IMR-90 (cell line): Measurements from ENCODE around the gene ZDHHC22. TPM values are rescaled to one million over a fixed set of nuclear protein-coding genes. Genes with fewer than 3 reads are reported as not detected.

Experiments used
- ATAC-seq: fragments of 200-7000 bp; cut with Tn5 transposase; 2 replicates; pipeline ENCODE4 v1.9.1; 2020; ENCODE audit warnings: low read depth, mild to moderate bottlenecking, moderate library complexity
- BruUV-seq: library from RNA; stranded (reverse); fragments of 400-500 nt; replicated peaks from 2 replicates; lab custom pipeline; 2021; lab: Mats Ljungman, UMichigan
- CTCF ChIA-PET: fragments of 300-600 bp; formaldehyde crosslinking; extraction: SDS; loops from one replicate; lab custom pipeline; 2021; ENCODE audit warnings: antibody characterized with exemption; lab: Yijun Ruan, JAX
- POLR2A ChIA-PET: fragments of 300-600 bp; sonication (Branson Sonifier 250); formaldehyde crosslinking; loops from one replicate; lab custom pipeline; 2022; ENCODE audit warnings: antibody characterized with exemption; ENCODE audit not compliant: unreplicated experiment; lab: Charles Lee
- DNase-seq: peaks from one replicate; pipeline ENCODE4 v3.0.0; 2013
- H2AFZ ChIP-seq: replicated peaks from 2 replicates; pipeline ENCODE3; 2013; ENCODE audit warnings: low read length, mild to moderate bottlenecking; ENCODE audit not compliant: poor library complexity
- H2AK5ac ChIP-seq: 2 replicates; pipeline ENCODE4 v1.6.1; 2013; ENCODE audit warnings: low read depth, low read length, inconsistent platforms
- H2AK9ac ChIP-seq: replicated peaks from 2 replicates; pipeline ENCODE3; 2013; ENCODE audit warnings: mild to moderate bottlenecking, low read depth, low read length, moderate library complexity; ENCODE audit not compliant: poor library complexity
- H2BK120ac ChIP-seq: 2 replicates; pipeline ENCODE4 v1.6.1; 2013; ENCODE audit warnings: low read depth, low read length, inconsistent platforms
- H2BK15ac ChIP-seq: 3 replicates; pipeline ENCODE4 v1.6.1; 2013; ENCODE audit warnings: low read depth, low read length, inconsistent platforms
- H2BK20ac ChIP-seq: 2 replicates; pipeline ENCODE4 v1.6.1; 2013; ENCODE audit warnings: low read depth, mild to moderate bottlenecking, inconsistent platforms, low read length, moderate library complexity
- H2BK5ac ChIP-seq: 2 replicates; pipeline ENCODE4 v1.6.1; 2013; ENCODE audit warnings: mild to moderate bottlenecking, low read depth, low read length, inconsistent platforms; ENCODE audit not compliant: poor library complexity, severe bottlenecking
- H3K14ac ChIP-seq: replicated peaks from 2 replicates; pipeline ENCODE4 v1.6.1; 2013; ENCODE audit warnings: low read depth, low read length, inconsistent platforms
- H3K18ac ChIP-seq: 2 replicates; pipeline ENCODE4 v1.6.1; 2013; ENCODE audit warnings: low read depth, low read length, control low read depth
- H3K23ac ChIP-seq: 2 replicates; pipeline ENCODE4 v1.6.1; 2013; ENCODE audit warnings: low read depth, low read length, inconsistent platforms
- H3K27ac ChIP-seq: 2 replicates; pipeline ENCODE4 v1.5.1; 2013; ENCODE audit warnings: mild to moderate bottlenecking, control low read depth, low read length; ENCODE audit not compliant: insufficient read depth
- H3K27me3 ChIP-seq: 2 replicates; pipeline ENCODE4 v1.6.1; 2013; ENCODE audit warnings: low read length; ENCODE audit not compliant: control insufficient read depth, insufficient read depth
- H3K36me3 ChIP-seq: 2 replicates; pipeline ENCODE4 v1.6.1; 2013; ENCODE audit warnings: low read length, mixed read lengths; ENCODE audit not compliant: control insufficient read depth, insufficient read depth
- H3K4ac ChIP-seq: 2 replicates; pipeline ENCODE4 v1.6.1; 2013; ENCODE audit warnings: low read depth, low read length, inconsistent platforms
- H3K4me1 ChIP-seq: 2 replicates; pipeline ENCODE4 v1.6.1; 2013; ENCODE audit warnings: low read length, mixed read lengths; ENCODE audit not compliant: control insufficient read depth, insufficient read depth
- H3K4me2 ChIP-seq: 2 replicates; pipeline ENCODE4 v1.6.1; 2013; ENCODE audit warnings: low read depth, mild to moderate bottlenecking, control low read depth, low read length, moderate library complexity
- H3K4me3 ChIP-seq: 2 replicates; pipeline ENCODE4 v1.5.1; 2013; ENCODE audit warnings: low read depth, mild to moderate bottlenecking, control low read depth, low read length, moderate library complexity; ENCODE audit not compliant: insufficient read depth
- H3K56ac ChIP-seq: 2 replicates; pipeline ENCODE4 v1.6.1; 2013; ENCODE audit warnings: low read length, inconsistent platforms; ENCODE audit not compliant: insufficient read depth; ENCODE audit errors: extremely low read depth
- H3K79me1 ChIP-seq, 2 experiments: 2 replicates each; pipeline ENCODE4 v1.6.1; 2013; ENCODE audit warnings: low read length in 2 of 2, inconsistent platforms in 1 of 2, low read depth in 1 of 2
- H3K9ac ChIP-seq: 2 replicates; pipeline ENCODE4 v1.6.1; 2013; ENCODE audit warnings: low read depth, low read length, control low read depth
- H3K9me1 ChIP-seq: 2 replicates; pipeline ENCODE4 v1.6.1; 2013; ENCODE audit warnings: low read length, inconsistent platforms; ENCODE audit not compliant: insufficient read depth
- H3K9me3 ChIP-seq: 2 replicates; pipeline ENCODE4 v1.6.1; 2013; ENCODE audit warnings: low read length; ENCODE audit not compliant: control insufficient read depth, insufficient read depth
- H4K20me1 ChIP-seq: 2 replicates; pipeline ENCODE4 v1.6.1; 2013; ENCODE audit warnings: low read length, inconsistent platforms; ENCODE audit not compliant: insufficient read depth
- H4K5ac ChIP-seq: 2 replicates; pipeline ENCODE4 v1.6.1; 2013; ENCODE audit warnings: mild to moderate bottlenecking, low read depth, low read length, control low read depth
- H4K8ac ChIP-seq, 2 experiments: 2 replicates each; pipeline ENCODE4 v1.6.1; 2013; ENCODE audit warnings: low read depth in 2 of 2, low read length in 2 of 2, control low read depth in 1 of 2, inconsistent platforms in 1 of 2
- H4K91ac ChIP-seq: 2 replicates; pipeline ENCODE4 v1.6.1; 2013; ENCODE audit warnings: low read depth, low read length, inconsistent platforms; ENCODE audit not compliant: insufficient read depth
- BHLHE40 ChIP-seq: fragments of 150-350 bp; IDR thresholded peaks from 2 replicates; pipeline ENCODE4 v1.6.1; 2016; ENCODE audit warnings: mild to moderate bottlenecking, low read depth, low read length
- CEBPB ChIP-seq: IDR thresholded peaks from 2 replicates; pipeline ENCODE4 v1.6.1; 2012; ENCODE audit warnings: low read depth, low read length, improper control_type of control experiment
- CHD1 ChIP-seq: IDR thresholded peaks from 2 replicates; pipeline ENCODE4 v1.6.1; 2012; ENCODE audit warnings: low read depth, low read length, improper control_type of control experiment
- FOS ChIP-seq: fragments of 150-350 bp; IDR thresholded peaks from 2 replicates; pipeline ENCODE4 v1.6.1; 2016; ENCODE audit warnings: low read depth, low read length
- MAFK ChIP-seq: IDR thresholded peaks from 2 replicates; pipeline ENCODE4 v1.6.1; 2012; ENCODE audit warnings: low read depth, low read length, improper control_type of control experiment
- MAZ ChIP-seq: IDR thresholded peaks from 2 replicates; pipeline ENCODE4 v1.6.1; 2012; ENCODE audit warnings: low read depth, mild to moderate bottlenecking, low read length, improper control_type of control experiment, moderate library complexity, borderline replicate concordance
- MXI1 ChIP-seq: IDR thresholded peaks from 2 replicates; pipeline ENCODE4 v1.6.1; 2012; ENCODE audit warnings: low read depth, mild to moderate bottlenecking, low read length, moderate library complexity, borderline replicate concordance
- NFE2L2 ChIP-seq: fragments of 150-350 bp; IDR thresholded peaks from 2 replicates; pipeline ENCODE4 v1.6.1; 2016; ENCODE audit warnings: low read depth, mild to moderate bottlenecking, low read length
- POLR2A ChIP-seq: IDR thresholded peaks from 2 replicates; pipeline ENCODE4 v1.6.1; 2012; ENCODE audit warnings: mild to moderate bottlenecking, low read depth, low read length
- RAD21 ChIP-seq: IDR thresholded peaks from 2 replicates; pipeline ENCODE4 v1.6.1; 2012; ENCODE audit warnings: low read length, improper control_type of control experiment
- RCOR1 ChIP-seq: IDR thresholded peaks from 2 replicates; pipeline ENCODE4 v1.6.1; 2012; ENCODE audit warnings: mild to moderate bottlenecking, low read length, improper control_type of control experiment; ENCODE audit not compliant: insufficient replicate concordance
- SMC3 ChIP-seq: fragments of 150-350 bp; IDR thresholded peaks from 2 replicates; pipeline ENCODE4 v1.6.1; 2016; ENCODE audit warnings: low read depth, mild to moderate bottlenecking, antibody characterized with exemption, low read length, moderate library complexity
- WGBS, 2 experiments: methylation state at CpG; one replicate each; pipeline versions ENCODE4 v1.1.5 to v1.1.7; 2013; ENCODE audit warnings: missing lambda C conversion rate in 2 of 2; ENCODE audit not compliant: insufficient read length in 1 of 2; ENCODE audit errors: extremely low coverage in 2 of 2; 5-methylcytosine and 5-hydroxymethylcytosine counted together
- dilution Hi-C: fragments of 300-500 bp; cut with HindIII; formaldehyde crosslinking; loops from one replicate; pipeline ENCODE4 v1.14.3; 2018; ENCODE audit warnings: low sequenced_read_pairs; ENCODE audit not compliant: unreplicated experiment
- in situ Hi-C: fragments of 300-500 bp; cut with MboI; formaldehyde crosslinking; loops from 3 replicates; pipeline ENCODE4 v1.14.3; 2019; ENCODE audit warnings: low sequenced_read_pairs, inconsistent platforms, mixed read lengths
- intact Hi-C: fragments of 100-400 bp; cut with micrococcal nuclease; formaldehyde crosslinking; loops from 2 replicates; pipeline ENCODE4 v1.10.0; 2022
- polyA plus RNA-seq, 3 experiments: library from polyadenylated mRNA; depleted of rRNA; stranded (reverse); fragments of >200 nt; gene quantifications; 2 replicates each; pipeline ENCODE4 v1.2.3, GENCODE V29; 2012; ENCODE audit warnings: low replicate concordance in 1 of 3
- total RNA-seq: library from RNA; depleted of rRNA; stranded (reverse); fragments of >200 nt; gene quantifications from 2 replicates; pipeline ENCODE4 v1.2.3, GENCODE V29; 2012
- TF ChIP-seq, protein P1 (sequence below): fragments of 150-350 bp; IDR thresholded peaks from 2 replicates; pipeline ENCODE4 v1.6.1; 2016; ENCODE audit warnings: low read depth, mild to moderate bottlenecking, low read length, moderate library complexity, borderline replicate concordance
- TF ChIP-seq, protein P2 (sequence below): conservative IDR thresholded peaks from 2 replicates; pipeline ENCODE4 v1.5.1; 2012; ENCODE audit warnings: mild to moderate bottlenecking, low read depth, low read length, improper control_type of control experiment
- TF ChIP-seq, protein P3 (sequence below): fragments of 150-350 bp; IDR thresholded peaks from 2 replicates; pipeline ENCODE4 v1.6.1; 2017; ENCODE audit warnings: mild to moderate bottlenecking, antibody characterized with exemption, low read length, low read depth

ZDHHC22 gene
- total and polyA plus RNA-seq, 2 of the 4 experiments (the other 2 are of a cell fraction): not detected

DNA sequence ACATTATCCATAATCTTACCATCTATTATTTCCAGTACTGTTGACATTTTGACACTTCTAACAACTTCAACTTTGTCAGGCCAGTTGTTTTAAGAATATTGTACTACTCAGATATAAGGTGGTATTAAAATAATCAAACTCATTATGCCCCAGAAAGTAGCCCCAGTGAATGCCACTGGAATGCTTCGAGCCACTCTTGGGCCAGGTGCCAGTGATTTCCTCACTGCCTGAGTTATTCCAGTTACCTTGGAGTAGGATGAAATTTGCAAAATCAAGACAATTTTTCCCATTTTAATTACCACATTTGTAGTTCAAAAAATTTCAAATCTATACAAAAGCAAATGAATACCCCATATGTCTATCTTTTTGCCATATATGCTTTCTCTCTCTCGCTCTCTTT is 34.4 kb downstream of the ZDHHC22 start:
- H3K79me1 ChIP-seq: peaks cover 16 to 17% of the 10 kb centered on the region in 2 experiments; a peak in 3 of 4 replicates
- in situ Hi-C loops: no loop called here
- H3K18ac ChIP-seq: no peak overlapping the region
- peaks cover 10% of the 10 kb centered on the region for H3K36me3 ChIP-seq
- TF ChIP-seq SMC3: no peak
- no peak for TF ChIP-seq CEBPB
- TF ChIP-seq RCOR1: no peak
- no peak for TF ChIP-seq NFE2L2
- TF ChIP-seq, protein P1, sequence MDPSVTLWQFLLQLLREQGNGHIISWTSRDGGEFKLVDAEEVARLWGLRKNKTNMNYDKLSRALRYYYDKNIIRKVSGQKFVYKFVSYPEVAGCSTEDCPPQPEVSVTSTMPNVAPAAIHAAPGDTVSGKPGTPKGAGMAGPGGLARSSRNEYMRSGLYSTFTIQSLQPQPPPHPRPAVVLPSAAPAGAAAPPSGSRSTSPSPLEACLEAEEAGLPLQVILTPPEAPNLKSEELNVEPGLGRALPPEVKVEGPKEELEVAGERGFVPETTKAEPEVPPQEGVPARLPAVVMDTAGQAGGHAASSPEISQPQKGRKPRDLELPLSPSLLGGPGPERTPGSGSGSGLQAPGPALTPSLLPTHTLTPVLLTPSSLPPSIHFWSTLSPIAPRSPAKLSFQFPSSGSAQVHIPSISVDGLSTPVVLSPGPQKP: no peak
- no peak for TF ChIP-seq CHD1
- no peak for TF ChIP-seq MAFK
- TF ChIP-seq FOS: no peak
- no peak for TF ChIP-seq BHLHE40
- TF ChIP-seq, protein P2, sequence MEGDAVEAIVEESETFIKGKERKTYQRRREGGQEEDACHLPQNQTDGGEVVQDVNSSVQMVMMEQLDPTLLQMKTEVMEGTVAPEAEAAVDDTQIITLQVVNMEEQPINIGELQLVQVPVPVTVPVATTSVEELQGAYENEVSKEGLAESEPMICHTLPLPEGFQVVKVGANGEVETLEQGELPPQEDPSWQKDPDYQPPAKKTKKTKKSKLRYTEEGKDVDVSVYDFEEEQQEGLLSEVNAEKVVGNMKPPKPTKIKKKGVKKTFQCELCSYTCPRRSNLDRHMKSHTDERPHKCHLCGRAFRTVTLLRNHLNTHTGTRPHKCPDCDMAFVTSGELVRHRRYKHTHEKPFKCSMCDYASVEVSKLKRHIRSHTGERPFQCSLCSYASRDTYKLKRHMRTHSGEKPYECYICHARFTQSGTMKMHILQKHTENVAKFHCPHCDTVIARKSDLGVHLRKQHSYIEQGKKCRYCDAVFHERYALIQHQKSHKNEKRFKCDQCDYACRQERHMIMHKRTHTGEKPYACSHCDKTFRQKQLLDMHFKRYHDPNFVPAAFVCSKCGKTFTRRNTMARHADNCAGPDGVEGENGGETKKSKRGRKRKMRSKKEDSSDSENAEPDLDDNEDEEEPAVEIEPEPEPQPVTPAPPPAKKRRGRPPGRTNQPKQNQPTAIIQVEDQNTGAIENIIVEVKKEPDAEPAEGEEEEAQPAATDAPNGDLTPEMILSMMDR: no peak
- TF ChIP-seq POLR2A: no peak
- TF ChIP-seq, protein P3, sequence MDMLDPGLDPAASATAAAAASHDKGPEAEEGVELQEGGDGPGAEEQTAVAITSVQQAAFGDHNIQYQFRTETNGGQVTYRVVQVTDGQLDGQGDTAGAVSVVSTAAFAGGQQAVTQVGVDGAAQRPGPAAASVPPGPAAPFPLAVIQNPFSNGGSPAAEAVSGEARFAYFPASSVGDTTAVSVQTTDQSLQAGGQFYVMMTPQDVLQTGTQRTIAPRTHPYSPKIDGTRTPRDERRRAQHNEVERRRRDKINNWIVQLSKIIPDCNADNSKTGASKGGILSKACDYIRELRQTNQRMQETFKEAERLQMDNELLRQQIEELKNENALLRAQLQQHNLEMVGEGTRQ: no peak
- no peak for TF ChIP-seq RAD21
- no peak for TF ChIP-seq MXI1
- TF ChIP-seq MAZ: no peak
- DNase-seq: no peak
- no peak overlapping the region for H3K4me3 ChIP-seq
- H3K56ac ChIP-seq: no peak overlapping the region
- no peak overlapping the region for H2BK5ac ChIP-seq
- no TSS peak for BruUV-seq
- no peak overlapping the region for H4K8ac ChIP-seq
- H2BK120ac ChIP-seq: no peak overlapping the region
- no peak overlapping the region for H2AK9ac ChIP-seq
- no peak overlapping the region for H3K23ac ChIP-seq
- H4K20me1 ChIP-seq: no peaks in the 10 kb centered on the region
- H3K27ac ChIP-seq: no peak overlapping the region
- no peak overlapping the region for H2AFZ ChIP-seq
- H3K4me1 ChIP-seq: no peaks in the 10 kb centered on the region
- no peak for ATAC-seq
- no peak overlapping the region for H3K14ac ChIP-seq
- no peak overlapping the region for H3K9ac ChIP-seq
- no peak overlapping the region for H2BK20ac ChIP-seq
- H3K4ac ChIP-seq: no peak overlapping the region
- no peaks in the 10 kb centered on the region for H3K27me3 ChIP-seq
- H3K4me2 ChIP-seq: no peak overlapping the region
- no peak overlapping the region for H2AK5ac ChIP-seq
- ChIA-PET CTCF (no interaction called here), POLR2A (no interaction called here)
- 100% methylated on average over 1 of the region's 2 CpGs; no CpG with 5 or more reads in 1 of the 2 experiments for WGBS, 2 experiments
- intact Hi-C loops: no loop called here
- H3K9me1 ChIP-seq: no peaks in the 10 kb centered on the region
- dilution Hi-C loops: no loop called here
- H3K9me3 ChIP-seq: no peaks in the 10 kb centered on the region
- no peak overlapping the region for H4K91ac ChIP-seq
- no peak overlapping the region for H2BK15ac ChIP-seq
- H4K5ac ChIP-seq: no peak overlapping the region
